HepG2 (cell line): Measurements from ENCODE around the gene CDC42EP4. TPM values are rescaled to one million over a fixed set of nuclear protein-coding genes. Genes with fewer than 3 reads are reported as not detected.

Experiments used
- MLLT10 ChIP-seq: sonication (generic); formaldehyde crosslinking; IDR thresholded peaks from 2 replicates; pipeline ENCODE4 v1.4.0; 2020; ENCODE audit warnings: missing genetic modification reagents
- RARA ChIP-seq: IDR thresholded peaks from 2 replicates; pipeline ENCODE4 v1.6.1; 2016; ENCODE audit warnings: missing genetic modification reagents, missing compliant biosample characterization
- RFX5 ChIP-seq: IDR thresholded peaks from 2 replicates; pipeline ENCODE4 v1.6.1; 2011; ENCODE audit warnings: low read depth, low read length, improper control_type of control experiment
- SNAPC4 ChIP-seq: sonication (generic); formaldehyde crosslinking; IDR thresholded peaks from 2 replicates; pipeline ENCODE4 v1.4.0; 2020; ENCODE audit warnings: mild to moderate bottlenecking, missing genetic modification reagents
- THAP9 ChIP-seq: sonication (generic); formaldehyde crosslinking; IDR thresholded peaks from 2 replicates; pipeline ENCODE4; 2020; ENCODE audit warnings: missing genetic modification reagents, mild to moderate bottlenecking, borderline replicate concordance
- ZBED4 ChIP-seq: sonication (generic); formaldehyde crosslinking; IDR thresholded peaks from 2 replicates; pipeline ENCODE4 v1.4.0; 2020; ENCODE audit warnings: missing genetic modification reagents, borderline replicate concordance
- ZFP37 ChIP-seq: sonication (generic); formaldehyde crosslinking; IDR thresholded peaks from 2 replicates; pipeline ENCODE4 v1.4.0; 2020; ENCODE audit warnings: missing genetic modification reagents, borderline replicate concordance
- ZMYM2 ChIP-seq: sonication (generic); formaldehyde crosslinking; IDR thresholded peaks from 2 replicates; pipeline ENCODE4 v1.8.0; 2022; ENCODE audit warnings: mild to moderate bottlenecking, missing genetic modification reagents
- ZNF598 ChIP-seq: sonication (generic); formaldehyde crosslinking; IDR thresholded peaks from 2 replicates; pipeline ENCODE4 v1.5.1; 2020; ENCODE audit warnings: mild to moderate bottlenecking, missing genetic modification reagents, borderline replicate concordance
- ZNF770 ChIP-seq: sonication (generic); formaldehyde crosslinking; IDR thresholded peaks from 2 replicates; pipeline ENCODE4 v1.5.0; 2020; ENCODE audit warnings: mild to moderate bottlenecking, missing genetic modification reagents
- ZZZ3 ChIP-seq: sonication (generic); formaldehyde crosslinking; IDR thresholded peaks from 2 replicates; pipeline ENCODE4 v1.4.0; 2020; ENCODE audit warnings: missing genetic modification reagents, mild to moderate bottlenecking, borderline replicate concordance
- polyA plus RNA-seq, 8 experiments: library from polyadenylated mRNA; depleted of rRNA in 3 of 8; stranded (reverse) in 7 of 8; unstranded in 1 of 8; fragments of >200 nt; fragmentation: Illumina TruSeq in 4 of 8; extraction: Trizol in 4 of 8; gene quantifications; 2 replicates each; pipeline versions ENCODE4 v1.2.1 to v1.2.3, GENCODE V29; 2011 to 2016; ENCODE audit warnings: low read depth in 4 of 8, missing spikeins in 1 of 8, mixed read lengths in 1 of 8; ENCODE audit not compliant: insufficient read depth in 1 of 8
- total RNA-seq, 5 experiments: library from RNA; depleted of rRNA; stranded (reverse); fragments of >200 nt; fragmentation: Illumina TruSeq; extraction: Trizol; gene quantifications; 2 replicates each; pipeline ENCODE4 v1.2.3, GENCODE V29; 2016; ENCODE audit warnings: low read depth in 1 of 5
- TF ChIP-seq, protein P1 (sequence below): IDR thresholded peaks from 2 replicates; pipeline ENCODE4 v1.6.1; 2016; ENCODE audit warnings: missing compliant biosample characterization, missing genetic modification reagents, borderline replicate concordance

Gene CDC42EP4
- total and polyA plus RNA-seq, 2 of the 13 experiments (the other 11 are each of a cell fraction or from before 2014, with no cell fraction given) = 19.0 to 54.0 TPM

GRCh38 chr17:73308017-73308823, 3.6 kb downstream of the CDC42EP4 start (continued):
- no peak for TF ChIP-seq ZNF598
- TF ChIP-seq ZFP37 = peak; percentile 62; the same call in 1 of the 2 replicates
- peak; percentile 46; the same call in 1 of the 2 replicates for TF ChIP-seq THAP9
- no peak for TF ChIP-seq ZBED4 (CRISPR knock-in tag)
- TF ChIP-seq MLLT10 (CRISPR knock-in tag) = no peak
- TF ChIP-seq, protein P1, sequence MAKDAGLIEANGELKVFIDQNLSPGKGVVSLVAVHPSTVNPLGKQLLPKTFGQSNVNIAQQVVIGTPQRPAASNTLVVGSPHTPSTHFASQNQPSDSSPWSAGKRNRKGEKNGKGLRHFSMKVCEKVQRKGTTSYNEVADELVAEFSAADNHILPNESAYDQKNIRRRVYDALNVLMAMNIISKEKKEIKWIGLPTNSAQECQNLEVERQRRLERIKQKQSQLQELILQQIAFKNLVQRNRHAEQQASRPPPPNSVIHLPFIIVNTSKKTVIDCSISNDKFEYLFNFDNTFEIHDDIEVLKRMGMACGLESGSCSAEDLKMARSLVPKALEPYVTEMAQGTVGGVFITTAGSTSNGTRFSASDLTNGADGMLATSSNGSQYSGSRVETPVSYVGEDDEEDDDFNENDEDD (CRISPR knock-in tag) = no peak; the same call in 1 of the 2 replicates
- no peak for TF ChIP-seq SNAPC4
- no peak for TF ChIP-seq RFX5
- TF ChIP-seq ZMYM2 (CRISPR knock-in tag) = no peak
- no peak for TF ChIP-seq ZZZ3 (CRISPR knock-in tag)
- TF ChIP-seq RARA (CRISPR knock-in tag) = peak; percentile 73
- peak; percentile 35 for TF ChIP-seq ZNF770 (CRISPR knock-in tag)
